Trophoblast cell (in vitro differentiated cells and primary cell): ENCODE data around the gene TMEM239.

Experiments
- DNase-seq, 2 donors: peaks; one replicate each; pipeline ENCODE4 v3.0.0-alpha.2; 2016
- H2AFZ ChIP-seq: 2 replicates; pipeline ENCODE4 v1.6.1; 2013; ENCODE audit warnings: low read length, moderate library complexity, mild to moderate bottlenecking; ENCODE audit not compliant: insufficient read depth, poor library complexity
- H2AK5ac ChIP-seq: 2 replicates; pipeline ENCODE4 v1.6.1; 2013; ENCODE audit warnings: mild to moderate bottlenecking, low read length
- H2BK120ac ChIP-seq: 2 replicates; pipeline ENCODE4 v1.6.1; 2013; ENCODE audit warnings: low read length, mild to moderate bottlenecking, moderate library complexity; ENCODE audit not compliant: insufficient read depth, poor library complexity
- H2BK12ac ChIP-seq: 2 replicates; pipeline ENCODE4 v1.6.1; 2013; ENCODE audit warnings: mild to moderate bottlenecking, low read length, moderate library complexity
- H2BK5ac ChIP-seq: 2 replicates; pipeline ENCODE4 v1.6.1; 2013; ENCODE audit warnings: low read length, low read depth, moderate library complexity, mild to moderate bottlenecking; ENCODE audit not compliant: poor library complexity
- H3K14ac ChIP-seq: 2 replicates; pipeline ENCODE4 v1.6.1; 2013; ENCODE audit warnings: mild to moderate bottlenecking, low read length
- H3K18ac ChIP-seq: 2 replicates; pipeline ENCODE4 v1.6.1; 2013; ENCODE audit warnings: mild to moderate bottlenecking, low read length
- H3K23ac ChIP-seq: 2 replicates; pipeline ENCODE4 v1.6.1; 2013; ENCODE audit warnings: low read length
- H3K27ac ChIP-seq: 2 replicates; pipeline ENCODE4 v1.5.1; 2013; ENCODE audit warnings: low read depth, mild to moderate bottlenecking, inconsistent platforms, low read length, moderate library complexity
- H3K27me3 ChIP-seq: 2 replicates; pipeline ENCODE4 v1.6.1; 2013; ENCODE audit warnings: inconsistent platforms, mild to moderate bottlenecking, low read length, moderate library complexity; ENCODE audit not compliant: insufficient read depth
- H3K36me3 ChIP-seq, 2 experiments: 1 replicate in 1 of 2; 2 replicates in 1 of 2; pipeline ENCODE4 v1.6.1; 2013; ENCODE audit warnings: low read length in 2 of 2, mild to moderate bottlenecking in 2 of 2, moderate library complexity in 1 of 2; ENCODE audit not compliant: insufficient read depth in 2 of 2, control insufficient read depth in 1 of 2
- H3K4ac ChIP-seq: 2 replicates; pipeline ENCODE4 v1.6.1; 2013; ENCODE audit warnings: low read depth, mild to moderate bottlenecking, low read length, moderate library complexity
- H3K4me1 ChIP-seq, 2 experiments: 1 replicate in 1 of 2; 2 replicates in 1 of 2; pipeline ENCODE4 v1.6.1; 2013; ENCODE audit warnings: low read length in 2 of 2, mild to moderate bottlenecking in 2 of 2, moderate library complexity in 1 of 2; ENCODE audit not compliant: insufficient read depth in 2 of 2, control insufficient read depth in 1 of 2
- H3K4me2 ChIP-seq: 2 replicates; pipeline ENCODE4 v1.6.1; 2013; ENCODE audit warnings: inconsistent platforms, mild to moderate bottlenecking, low read length, moderate library complexity
- H3K4me3 ChIP-seq: 2 replicates; pipeline ENCODE4 v1.5.1; 2013; ENCODE audit warnings: mild to moderate bottlenecking, low read depth, low read length, inconsistent platforms
- H3K79me1 ChIP-seq: one replicate; pipeline ENCODE4 v1.6.1; 2013; ENCODE audit warnings: low read length
- H3K79me2 ChIP-seq: 2 replicates; pipeline ENCODE4 v1.6.1; 2013; ENCODE audit warnings: low read length, mild to moderate bottlenecking; ENCODE audit not compliant: control insufficient read depth, insufficient read depth, poor library complexity
- H3K9ac ChIP-seq: 2 replicates; pipeline ENCODE4 v1.6.1; 2013; ENCODE audit warnings: mild to moderate bottlenecking, low read length
- H3K9me3 ChIP-seq: 2 replicates; pipeline ENCODE4 v1.6.1; 2013; ENCODE audit warnings: low read depth, mild to moderate bottlenecking, control low read depth, inconsistent platforms, low read length; ENCODE audit not compliant: insufficient read depth
- H4K12ac ChIP-seq: 2 replicates; pipeline ENCODE4 v1.6.1; 2013; ENCODE audit warnings: low read depth, mild to moderate bottlenecking, low read length, moderate library complexity
- H4K8ac ChIP-seq: 2 replicates; pipeline ENCODE4 v1.6.1; 2013; ENCODE audit warnings: low read depth, mild to moderate bottlenecking, low read length, moderate library complexity
- H4K91ac ChIP-seq: one replicate; pipeline ENCODE4 v1.6.1; 2013; ENCODE audit warnings: low read depth, mild to moderate bottlenecking, low read length, moderate library complexity
- WGBS: extraction: QIAGEN DNeasy Blood & Tissue Kit; methylation state at CpG from one replicate; pipeline ENCODE4 v1.1.7; 2013; ENCODE audit warnings: missing lambda C conversion rate; ENCODE audit not compliant: insufficient read length, insufficient coverage; ENCODE audit errors: extremely low coverage; 5-methylcytosine and 5-hydroxymethylcytosine counted together

Gene TMEM239

DNA sequence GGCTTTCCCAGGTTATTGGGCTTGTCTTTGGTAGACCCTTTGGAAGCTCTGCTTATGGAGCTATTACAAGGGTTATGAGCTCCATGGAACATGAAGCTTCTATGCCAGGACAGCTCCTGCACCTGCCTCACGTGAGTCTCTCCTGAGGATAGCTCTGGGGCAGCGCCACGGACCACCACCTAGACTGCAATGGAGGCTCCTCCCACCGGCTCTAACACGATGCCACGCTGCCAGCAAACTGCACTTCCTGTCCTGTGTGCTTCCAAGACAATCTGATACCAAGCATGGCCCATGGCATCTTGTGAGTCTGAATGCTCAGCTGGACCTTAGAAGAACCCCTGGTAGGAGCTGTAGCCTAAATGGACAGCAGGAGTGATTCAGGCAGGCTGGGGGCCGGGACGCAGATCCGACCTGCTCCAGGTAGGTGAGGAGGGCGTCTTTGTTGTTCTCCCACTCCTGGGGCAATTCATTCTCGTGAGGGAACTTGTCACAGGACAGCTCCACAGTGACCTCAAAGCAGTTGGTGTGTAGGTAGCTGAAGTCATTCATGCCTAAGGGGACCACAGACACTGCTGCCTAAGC is 21.2 kb upstream of the TMEM239 start:
- Histone ChIP-seq H2AFZ (no peak overlapping the region), H4K8ac (no peak overlapping the region), H3K79me1 (no peaks in the 10 kb centered on the region), H4K12ac (no peak overlapping the region), H3K18ac (no peak overlapping the region), H3K4ac (no peak overlapping the region), H3K36me3 (peaks cover 24 to 30% of the 10 kb centered on the region in 2 experiments), H2BK5ac (no peak overlapping the region), H3K4me1 (peaks cover 1 to 5% of the 10 kb centered on the region in 2 experiments), H3K9me3 (peaks cover 1% of the 10 kb centered on the region), H3K79me2 (peaks cover under 1% of the 10 kb centered on the region), H4K91ac (no peak overlapping the region), H2BK12ac (no peak overlapping the region), H3K9ac (no peak overlapping the region), H3K27ac (no peak overlapping the region), H3K27me3 (peaks cover under 1% of the 10 kb centered on the region), H2AK5ac (no peak overlapping the region), H3K14ac (no peak overlapping the region), H3K4me2 (no peak overlapping the region), H3K4me3 (no peak overlapping the region), H3K23ac (no peak overlapping the region), H2BK120ac (no peak overlapping the region)
- WGBS: no CpG with 5 or more reads among the region's 11 CpGs
- DNase-seq: no peak

DNA sequence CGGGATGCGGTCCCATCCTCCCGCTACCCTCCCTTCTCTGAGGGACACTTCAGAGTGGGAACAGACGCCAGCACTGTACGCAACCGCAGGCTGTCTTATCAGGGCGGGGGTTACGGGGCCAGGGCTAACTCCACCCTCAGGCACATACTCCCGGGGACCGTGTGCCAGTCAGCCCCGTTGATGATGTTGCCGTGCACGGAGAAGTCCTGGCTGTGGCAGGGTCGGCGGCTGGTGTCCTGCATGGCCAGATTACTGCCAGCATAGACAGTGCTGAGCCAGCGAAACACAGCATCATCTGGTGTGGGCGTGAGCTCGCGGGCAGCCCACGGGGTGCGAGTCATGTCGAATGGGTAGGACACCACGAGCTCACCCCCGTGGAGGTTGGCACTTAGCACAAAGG is 20.7 kb upstream of the TMEM239 start:
- Histone ChIP-seq H3K4me3 (no peak overlapping the region), H3K79me2 (peaks cover 3% of the 10 kb centered on the region), H3K27me3 (peaks cover 4% of the 10 kb centered on the region), H3K23ac (no peak overlapping the region), H4K91ac (no peak overlapping the region), H4K8ac (no peak overlapping the region), H2AK5ac (no peak overlapping the region), H3K4me1 (peaks cover 4 to 7% of the 10 kb centered on the region in 2 experiments), H3K14ac (no peak overlapping the region), H3K36me3 (peaks cover 24 to 30% of the 10 kb centered on the region in 2 experiments), H2BK12ac (no peak overlapping the region), H3K9ac (no peak overlapping the region), H3K4me2 (no peak overlapping the region), H3K18ac (no peak overlapping the region), H2AFZ (no peak overlapping the region), H2BK5ac (no peak overlapping the region), H3K4ac (no peak overlapping the region), H3K9me3 (peaks cover 4% of the 10 kb centered on the region), H3K79me1 (no peaks in the 10 kb centered on the region), H4K12ac (no peak overlapping the region), H3K27ac (no peak overlapping the region), H2BK120ac (no peak overlapping the region)
- DNase-seq: no peak
- WGBS: no CpG with 5 or more reads among the region's 24 CpGs

DNA sequence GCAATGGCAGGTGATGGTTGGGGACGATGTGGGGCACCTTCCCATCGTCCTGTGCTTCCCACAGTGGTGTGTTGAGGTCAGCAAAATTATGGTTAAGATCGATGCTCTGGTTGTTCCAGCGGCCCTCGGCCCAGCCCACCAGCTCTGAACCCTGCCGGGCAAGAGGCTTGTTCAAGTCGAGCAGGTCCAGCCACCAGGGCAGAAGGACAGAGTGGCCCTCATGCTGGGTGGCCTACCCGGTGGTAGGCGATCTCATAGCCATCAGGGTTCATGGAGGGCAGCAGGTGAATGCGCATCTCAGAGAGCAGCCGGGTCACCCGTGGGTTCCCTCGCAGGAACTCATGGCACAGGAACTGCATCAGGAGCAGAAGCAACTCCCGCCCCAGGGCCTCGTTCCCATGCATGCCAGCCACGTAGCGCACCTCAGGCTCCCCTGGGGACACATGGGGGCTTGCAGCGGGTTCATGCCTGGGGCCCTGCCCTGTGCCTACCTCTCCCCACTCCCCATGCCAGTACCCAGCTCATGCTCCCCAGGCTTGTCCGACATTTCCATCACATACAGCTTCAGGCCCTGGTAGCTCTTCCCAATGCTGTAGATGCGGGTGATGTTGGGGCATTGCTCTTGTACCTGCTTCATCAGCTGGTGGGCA is 20.0 kb upstream of the TMEM239 start:
- Histone ChIP-seq H3K14ac (no peak overlapping the region), H3K23ac (no peak overlapping the region), H3K18ac (no peak overlapping the region), H3K27me3 (peaks cover 10% of the 10 kb centered on the region), H3K36me3 (peaks cover 24 to 30% of the 10 kb centered on the region in 2 experiments), H2AK5ac (no peak overlapping the region), H3K4me2 (no peak overlapping the region), H3K9me3 (peaks cover 4% of the 10 kb centered on the region), H2AFZ (no peak overlapping the region), H2BK12ac (no peak overlapping the region), H3K27ac (no peak overlapping the region), H3K9ac (no peak overlapping the region), H4K91ac (no peak overlapping the region), H3K79me2 (peaks cover 3% of the 10 kb centered on the region), H2BK5ac (no peak overlapping the region), H3K4me1 (peaks cover 4 to 7% of the 10 kb centered on the region in 2 experiments), H4K8ac (no peak overlapping the region), H3K4ac (no peak overlapping the region), H4K12ac (no peak overlapping the region), H3K79me1 (no peaks in the 10 kb centered on the region), H2BK120ac (no peak overlapping the region), H3K4me3 (no peak overlapping the region)
- WGBS: no CpG with 5 or more reads among the region's 20 CpGs
- no peak for DNase-seq

DNA sequence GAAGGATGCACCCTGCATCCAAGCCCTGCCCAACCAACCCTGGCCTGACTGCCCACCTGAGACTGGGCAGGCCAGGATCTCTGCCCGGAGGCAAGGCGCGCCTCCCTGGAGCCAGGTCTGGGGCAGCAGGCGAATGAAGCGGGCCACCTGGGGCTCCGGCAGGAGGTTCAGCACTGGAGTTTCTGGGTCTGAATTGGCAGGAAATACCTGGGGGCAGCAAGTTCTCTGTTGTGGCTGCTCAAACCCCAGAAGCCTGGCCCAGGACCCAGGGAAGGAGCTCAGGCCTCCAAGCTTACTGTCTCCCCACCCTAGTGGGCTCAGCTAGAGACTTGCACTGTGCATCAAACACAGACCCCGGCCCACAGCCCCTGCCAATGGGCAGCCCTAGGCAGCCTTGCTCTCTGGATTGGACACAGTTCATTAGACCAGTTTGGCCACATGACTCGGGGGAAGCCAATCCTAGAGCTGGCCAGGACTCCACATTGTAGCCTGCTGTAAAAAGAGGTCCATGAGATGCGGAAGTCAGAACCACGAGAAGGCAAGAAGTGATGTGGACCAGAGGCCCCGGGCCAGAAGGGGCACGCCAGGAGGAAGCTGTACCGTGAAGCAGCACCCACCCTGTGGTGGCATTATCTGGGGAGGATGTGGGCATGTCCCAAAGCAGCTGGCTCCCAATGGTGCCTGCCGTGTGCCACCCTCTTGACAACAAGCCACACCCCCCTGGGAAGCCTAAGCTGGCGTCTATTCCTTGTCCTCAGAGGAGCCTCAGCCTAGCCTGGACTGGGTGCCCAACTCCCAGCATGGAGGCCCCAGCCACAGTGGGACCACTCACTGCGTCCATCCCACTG is 18.8 kb upstream of the TMEM239 start:
- no peak overlapping the region for H3K14ac ChIP-seq
- H3K79me2 ChIP-seq: peaks cover 3% of the 10 kb centered on the region
- no peak overlapping the region for H2BK12ac ChIP-seq
- no peak overlapping the region for H3K4ac ChIP-seq
- no peak overlapping the region for H3K4me2 ChIP-seq
- H3K23ac ChIP-seq: no peak overlapping the region
- peaks cover 18% of the 10 kb centered on the region for H3K27me3 ChIP-seq
- no peak overlapping the region for H3K27ac ChIP-seq
- no peak overlapping the region for H2AFZ ChIP-seq
- WGBS: no CpG with 5 or more reads among the region's 16 CpGs
- H2BK5ac ChIP-seq: no peak overlapping the region
- DNase-seq: no peak
- H3K36me3 ChIP-seq: peaks cover 24 to 30% of the 10 kb centered on the region in 2 experiments
- H4K12ac ChIP-seq: no peak overlapping the region
- no peak overlapping the region for H3K18ac ChIP-seq
- H4K8ac ChIP-seq: no peak overlapping the region
- H3K4me3 ChIP-seq: no peak overlapping the region
- no peaks in the 10 kb centered on the region for H3K79me1 ChIP-seq
- no peak overlapping the region for H3K9ac ChIP-seq
- no peak overlapping the region for H4K91ac ChIP-seq
- no peak overlapping the region for H2AK5ac ChIP-seq
- no peak overlapping the region for H2BK120ac ChIP-seq
- peaks cover 4% of the 10 kb centered on the region for H3K9me3 ChIP-seq
- H3K4me1 ChIP-seq: peaks cover 4 to 7% of the 10 kb centered on the region in 2 experiments
